Measurements from ENCODE around the gene SYNDIG1. TPM values are rescaled to one million over a fixed set of nuclear protein-coding genes. Genes with fewer than 3 reads are reported as not detected.

The SYNDIG1 gene
- total and polyA plus RNA-seq, 9 of the 15 experiments (the other 6 are each of a cell fraction or from before 2014, with no cell fraction given): not detected

DNA sequence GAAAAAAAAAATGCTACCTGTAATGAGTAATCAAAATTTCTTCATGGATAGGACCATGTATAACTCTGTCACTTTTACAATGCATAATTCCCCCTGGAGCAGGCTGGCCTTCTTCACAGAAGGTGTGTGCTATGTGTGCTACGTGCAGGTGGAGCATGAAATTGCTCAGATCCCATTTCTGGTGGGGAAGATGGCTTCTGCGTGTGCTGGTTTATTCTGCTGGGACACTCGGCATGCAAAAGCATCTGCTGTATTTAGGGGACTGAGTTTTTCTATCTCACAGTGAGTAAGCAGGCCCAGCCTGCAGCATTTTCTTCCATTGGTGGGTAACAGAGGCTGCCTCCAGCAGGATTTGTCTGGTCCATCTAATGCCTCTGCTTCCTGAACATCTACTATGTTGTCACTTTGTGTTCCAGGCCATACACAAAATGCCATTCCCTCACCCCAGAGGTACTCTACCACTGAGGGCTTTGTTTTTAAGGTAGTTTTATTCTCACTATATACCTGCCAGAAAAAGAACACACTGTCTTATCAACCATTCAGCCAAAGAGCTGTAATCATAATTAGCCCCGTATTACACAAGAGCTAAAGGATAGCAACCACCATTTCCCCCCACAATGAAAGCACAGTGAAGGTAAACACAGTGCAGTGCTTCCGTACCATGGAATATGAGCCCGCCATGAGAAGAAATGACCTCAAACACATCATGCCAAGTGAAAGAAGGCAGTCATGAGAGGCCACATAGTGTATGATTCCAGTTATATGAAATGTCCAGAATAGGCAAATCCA, 62.4 kb downstream of the SYNDIG1 start (continued):
- TF ChIP-seq, protein P1, sequence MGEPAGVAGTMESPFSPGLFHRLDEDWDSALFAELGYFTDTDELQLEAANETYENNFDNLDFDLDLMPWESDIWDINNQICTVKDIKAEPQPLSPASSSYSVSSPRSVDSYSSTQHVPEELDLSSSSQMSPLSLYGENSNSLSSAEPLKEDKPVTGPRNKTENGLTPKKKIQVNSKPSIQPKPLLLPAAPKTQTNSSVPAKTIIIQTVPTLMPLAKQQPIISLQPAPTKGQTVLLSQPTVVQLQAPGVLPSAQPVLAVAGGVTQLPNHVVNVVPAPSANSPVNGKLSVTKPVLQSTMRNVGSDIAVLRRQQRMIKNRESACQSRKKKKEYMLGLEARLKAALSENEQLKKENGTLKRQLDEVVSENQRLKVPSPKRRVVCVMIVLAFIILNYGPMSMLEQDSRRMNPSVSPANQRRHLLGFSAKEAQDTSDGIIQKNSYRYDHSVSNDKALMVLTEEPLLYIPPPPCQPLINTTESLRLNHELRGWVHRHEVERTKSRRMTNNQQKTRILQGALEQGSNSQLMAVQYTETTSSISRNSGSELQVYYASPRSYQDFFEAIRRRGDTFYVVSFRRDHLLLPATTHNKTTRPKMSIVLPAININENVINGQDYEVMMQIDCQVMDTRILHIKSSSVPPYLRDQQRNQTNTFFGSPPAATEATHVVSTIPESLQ (CRISPR knock-in tag; IDR thresholded peaks at IDR 0.05): no peak
- TF ChIP-seq BRCA1 (IDR thresholded peaks at IDR 0.05) (no peak), BRCA1 (CRISPR knock-in tag; IDR thresholded peaks at IDR 0.05) (no peak), FUS (optimal IDR thresholded peaks at IDR 0.05; ENCODE audit: low read depth, low read length) (no peak)
- TF ChIP-seq, protein P2, sequence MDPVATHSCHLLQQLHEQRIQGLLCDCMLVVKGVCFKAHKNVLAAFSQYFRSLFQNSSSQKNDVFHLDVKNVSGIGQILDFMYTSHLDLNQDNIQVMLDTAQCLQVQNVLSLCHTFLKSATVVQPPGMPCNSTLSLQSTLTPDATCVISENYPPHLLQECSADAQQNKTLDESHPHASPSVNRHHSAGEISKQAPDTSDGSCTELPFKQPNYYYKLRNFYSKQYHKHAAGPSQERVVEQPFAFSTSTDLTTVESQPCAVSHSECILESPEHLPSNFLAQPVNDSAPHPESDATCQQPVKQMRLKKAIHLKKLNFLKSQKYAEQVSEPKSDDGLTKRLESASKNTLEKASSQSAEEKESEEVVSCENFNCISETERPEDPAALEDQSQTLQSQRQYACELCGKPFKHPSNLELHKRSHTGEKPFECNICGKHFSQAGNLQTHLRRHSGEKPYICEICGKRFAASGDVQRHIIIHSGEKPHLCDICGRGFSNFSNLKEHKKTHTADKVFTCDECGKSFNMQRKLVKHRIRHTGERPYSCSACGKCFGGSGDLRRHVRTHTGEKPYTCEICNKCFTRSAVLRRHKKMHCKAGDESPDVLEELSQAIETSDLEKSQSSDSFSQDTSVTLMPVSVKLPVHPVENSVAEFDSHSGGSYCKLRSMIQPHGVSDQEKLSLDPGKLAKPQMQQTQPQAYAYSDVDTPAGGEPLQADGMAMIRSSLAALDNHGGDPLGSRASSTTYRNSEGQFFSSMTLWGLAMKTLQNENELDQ (CRISPR knock-in tag; IDR thresholded peaks at IDR 0.05; ENCODE audit: borderline replicate concordance): no peak

- no peak overlapping the region for H2AFZ ChIP-seq (ENCODE audit: low read depth, low read length)
- CTCF ChIA-PET (ENCODE audit: low intra/inter-chr PET ratio): no interaction called here
- TF ChIP-seq ZNF282 (CRISPR knock-in tag; IDR thresholded peaks at IDR 0.05) (no peak), CHD4 (IDR thresholded peaks at IDR 0.05; ENCODE audit: insufficient read depth, insufficient replicate concordance, low read depth, low read length, poor library complexity, severe bottlenecking) (no peak), ZNF644 (tag; IDR thresholded peaks at IDR 0.05; ENCODE audit: low read depth) (no peak)
- 3% methylated on average over 8 of the region's 8 CpGs for WGBS (ENCODE audit: insufficient coverage, low coverage, missing lambda C conversion rate)
- no peaks in the 10 kb centered on the region for H3K4me1 ChIP-seq (replicated peaks in 1 of 2; ENCODE audit: control insufficient read depth in 2 of 2, insufficient read depth in 2 of 2, low read length in 2 of 2)
- H3K36me3 ChIP-seq (ENCODE audit: control insufficient read depth, insufficient read depth, low read length): no peaks in the 10 kb centered on the region
- ATAC-seq (no peak), FAIRE-seq (no peak), DNase-seq (ENCODE audit: extremely low read depth in 1 of 4, low spot score in 3 of 4) (no peak)
- H3K9me3 ChIP-seq (replicated peaks; ENCODE audit: control insufficient read depth, insufficient read depth, low read depth, low read length): no peaks in the 10 kb centered on the region
- no peak overlapping the region for H3K27ac ChIP-seq (ENCODE audit: extremely low read depth, low read depth, low read length)
- in situ Hi-C loops (cut with MboI): no loop called here
- POLR2A ChIA-PET: interaction anchor here (0.6 kb wide), 1 partner anchor 34 kb away, joined by 4 read pairs; no protein-coding TSS in a partner anchor
- H3K9ac ChIP-seq (ENCODE audit: insufficient read depth in 1 of 2, low read depth in 2 of 2, low read length in 2 of 2): no peak overlapping the region
- no peaks in the 10 kb centered on the region for H4K20me1 ChIP-seq (replicated peaks; ENCODE audit: control insufficient read depth, insufficient read depth, low read length)
- H3K4me3 ChIP-seq: no peak overlapping the region
- H3K4me2 ChIP-seq (ENCODE audit: insufficient read depth, low read length): no peak overlapping the region
- no peaks in the 10 kb centered on the region for H3K79me2 ChIP-seq (ENCODE audit: control insufficient read depth, insufficient read depth, low read length)
- H3K27me3 ChIP-seq (ENCODE audit: control insufficient read depth in 2 of 2, insufficient read depth in 2 of 2, low read length in 2 of 2): no peaks in the 10 kb centered on the region
- no peaks in the 10 kb centered on the region for H3K9me1 ChIP-seq (ENCODE audit: control insufficient read depth, insufficient read depth, low read length)
- no TSS peak for BruUV-seq (replicated peaks)
- intact Hi-C loops (cut with micrococcal nuclease): no loop called here
Measured at GRCh38 chr20:24533449-24533848, 64.0 kb downstream of the SYNDIG1 start.
